ENCODE results near the gene ITM2B.
"Not testable (repeated sequence)": the region's sequence is repeated elsewhere in the genome, so short reads cannot be mapped to it uniquely, and the experiment has no call there.

Gene ITM2B

DNA sequence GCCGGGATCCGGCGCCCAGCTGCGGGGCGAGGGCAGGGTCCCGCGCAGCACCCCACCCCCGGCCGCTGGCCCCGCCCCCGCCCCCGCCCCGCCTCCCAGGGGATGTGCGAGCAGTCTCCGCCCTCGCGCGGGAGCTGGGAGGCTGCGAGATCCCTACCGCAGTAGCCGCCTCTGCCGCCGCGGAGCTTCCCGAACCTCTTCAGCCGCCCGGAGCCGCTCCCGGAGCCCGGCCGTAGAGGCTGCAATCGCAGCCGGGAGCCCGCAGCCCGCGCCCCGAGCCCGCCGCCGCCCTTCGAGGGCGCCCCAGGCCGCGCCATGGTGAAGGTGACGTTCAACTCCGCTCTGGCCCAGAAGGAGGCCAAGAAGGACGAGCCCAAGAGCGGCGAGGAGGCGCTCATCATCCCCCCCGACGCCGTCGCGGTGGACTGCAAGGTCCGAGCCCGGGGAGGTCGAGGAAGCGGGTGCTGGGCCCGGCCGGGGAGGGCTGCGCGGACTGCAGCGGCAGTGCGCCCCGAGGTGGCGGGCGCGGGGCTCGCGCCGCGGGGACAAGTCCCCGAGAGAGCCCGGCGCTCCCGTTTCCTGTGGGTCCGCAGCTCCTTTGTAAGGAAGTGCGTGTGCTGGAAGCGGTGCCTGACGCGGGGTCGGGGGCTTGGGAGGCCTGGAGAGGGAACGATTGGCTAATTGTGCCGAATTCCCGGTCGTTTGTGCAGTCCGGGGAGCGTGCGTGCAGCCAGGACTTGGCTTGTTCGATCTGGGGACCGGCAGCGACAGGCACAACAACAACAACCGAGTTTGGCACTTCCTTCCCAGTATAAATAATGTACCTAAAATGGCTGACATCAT, at the start of gene ITM2B:
ITM2B (plus strand) TSS at position 161 of the 843 bp plus-strand sequence; CDS start at position 316, 155 bp downstream.
- DNase-seq, result peak; percentile 87

GRCh38 chr13:48184260-48184659, 48.7 kb upstream of the ITM2B start:
- DNase-seq, result no peak

DNA sequence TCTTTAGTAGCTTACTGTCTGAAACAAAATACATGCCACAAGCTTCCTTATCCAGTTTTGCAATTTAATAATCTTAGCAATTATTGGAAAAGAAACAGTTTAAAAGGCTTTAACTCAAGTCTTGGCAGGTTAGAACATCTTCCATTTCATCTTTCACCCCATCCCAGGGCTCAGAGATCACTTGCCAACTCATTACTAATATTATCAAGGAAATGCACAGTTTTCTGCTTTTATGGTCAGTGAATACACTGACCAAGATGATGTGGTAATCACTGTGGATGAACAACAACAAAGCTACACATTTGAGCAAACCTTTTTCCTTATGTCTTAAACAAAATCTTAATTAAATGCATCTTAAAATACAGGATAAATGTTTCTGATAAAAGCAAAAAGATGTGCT, 48.0 kb upstream of the ITM2B start:
- DNase-seq, result no peak

GRCh38 chr13:48186722-48187121, 46.3 kb upstream of the ITM2B start:
- no peak for DNase-seq

DNA sequence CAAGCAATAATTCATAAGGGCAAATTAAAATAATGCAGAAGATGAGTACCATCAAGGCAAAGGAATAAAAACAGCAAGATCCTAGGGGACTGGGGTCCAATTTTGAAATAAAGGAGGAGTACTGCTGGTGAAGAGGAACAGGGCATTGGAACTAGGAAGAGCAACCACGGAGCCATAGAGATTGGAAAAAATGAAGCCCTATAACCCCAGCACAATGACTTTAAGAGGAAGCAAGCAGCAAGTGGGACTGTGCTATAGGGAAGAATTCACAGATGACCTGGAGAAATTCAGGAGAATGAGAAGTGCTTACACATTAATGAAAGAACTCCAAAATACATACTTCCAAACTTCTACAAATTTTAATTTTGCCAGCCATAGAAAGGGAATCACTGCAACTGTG, 44.9 kb upstream of the ITM2B start:
- no peak for DNase-seq

DNA sequence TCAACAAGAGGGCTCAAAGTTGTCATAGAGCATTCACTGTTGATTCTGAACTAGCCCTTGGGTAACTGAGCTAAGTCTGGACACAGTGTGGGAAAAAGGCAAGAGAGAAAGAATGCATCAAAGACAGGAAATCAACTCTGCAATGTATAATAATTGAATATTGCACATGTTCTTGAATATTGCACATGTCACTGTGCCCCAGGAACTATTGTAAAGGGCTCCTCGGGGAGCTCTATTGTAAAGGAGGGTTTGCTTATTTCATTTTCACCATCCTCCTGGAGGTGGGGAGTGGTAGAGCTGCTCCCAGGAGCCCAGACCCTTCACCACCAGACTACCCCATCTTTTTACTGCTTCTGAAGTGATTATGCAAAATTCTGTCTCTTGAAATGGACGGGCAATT, 44.4 kb upstream of the ITM2B start:
- DNase-seq, result no peak

DNA sequence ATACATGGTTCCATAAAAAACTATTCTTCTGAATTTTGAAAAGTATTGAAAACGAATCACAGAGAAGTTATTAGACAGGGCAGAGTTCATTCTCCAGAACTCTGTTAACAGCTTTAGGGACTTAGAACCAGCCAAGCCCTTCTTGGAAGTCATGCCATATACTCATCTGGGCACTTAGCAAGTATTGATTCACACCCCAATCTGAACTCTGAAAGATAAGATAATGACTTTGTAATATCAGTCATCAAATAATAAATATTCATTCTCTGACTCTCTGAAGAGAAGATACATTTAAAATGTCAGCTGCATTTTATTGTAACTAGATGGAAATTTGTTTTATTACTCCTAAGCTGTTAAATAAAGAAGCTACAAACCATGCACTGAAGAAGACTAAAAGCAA, 43.8 kb upstream of the ITM2B start:
- no peak for DNase-seq

DNA sequence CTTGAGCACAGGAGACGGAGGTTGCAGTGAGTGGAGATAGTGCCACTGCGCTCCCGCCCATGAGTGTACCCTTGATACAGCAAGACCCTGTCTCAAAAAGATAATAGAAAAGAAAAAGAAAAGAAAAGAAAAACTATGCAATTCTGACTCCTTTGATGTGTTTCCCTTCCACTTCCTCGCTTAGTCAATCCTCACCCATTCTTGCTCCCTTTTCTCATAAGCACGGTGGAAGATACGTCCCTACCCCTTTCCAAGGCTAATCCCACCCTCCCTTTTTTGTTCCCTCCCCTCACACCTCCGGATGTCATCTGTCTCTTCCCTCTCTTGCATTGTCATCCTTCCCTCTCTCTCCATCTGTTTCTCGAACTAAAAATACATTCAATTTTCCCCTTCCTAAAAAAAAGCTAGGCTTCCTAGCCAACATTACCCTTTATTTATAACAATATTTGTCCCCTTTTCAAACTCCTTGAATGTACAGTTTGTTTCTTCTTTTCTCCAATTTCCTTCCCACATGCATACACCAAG, 40.5 kb upstream of the ITM2B start:
- no peak for DNase-seq

DNA sequence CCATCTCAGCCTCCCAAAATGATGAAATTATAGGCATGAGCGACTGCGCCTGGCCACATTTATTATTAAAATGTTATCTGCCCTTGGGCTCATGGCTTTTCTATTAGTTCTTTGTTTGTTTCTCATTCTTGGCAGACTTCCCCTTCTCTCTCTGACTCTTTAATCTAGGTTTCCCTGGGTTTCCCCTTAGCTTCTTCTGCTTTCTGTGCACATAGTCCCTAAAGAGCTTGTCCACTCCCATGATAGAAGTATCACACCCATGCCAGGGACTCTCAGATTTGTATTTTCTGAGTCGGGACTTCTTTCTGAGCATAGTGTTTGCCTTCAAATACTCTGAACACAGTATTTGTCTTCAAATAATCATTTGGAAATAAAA, 38.6 kb upstream of the ITM2B start:
- DNase-seq, result no peak

DNA sequence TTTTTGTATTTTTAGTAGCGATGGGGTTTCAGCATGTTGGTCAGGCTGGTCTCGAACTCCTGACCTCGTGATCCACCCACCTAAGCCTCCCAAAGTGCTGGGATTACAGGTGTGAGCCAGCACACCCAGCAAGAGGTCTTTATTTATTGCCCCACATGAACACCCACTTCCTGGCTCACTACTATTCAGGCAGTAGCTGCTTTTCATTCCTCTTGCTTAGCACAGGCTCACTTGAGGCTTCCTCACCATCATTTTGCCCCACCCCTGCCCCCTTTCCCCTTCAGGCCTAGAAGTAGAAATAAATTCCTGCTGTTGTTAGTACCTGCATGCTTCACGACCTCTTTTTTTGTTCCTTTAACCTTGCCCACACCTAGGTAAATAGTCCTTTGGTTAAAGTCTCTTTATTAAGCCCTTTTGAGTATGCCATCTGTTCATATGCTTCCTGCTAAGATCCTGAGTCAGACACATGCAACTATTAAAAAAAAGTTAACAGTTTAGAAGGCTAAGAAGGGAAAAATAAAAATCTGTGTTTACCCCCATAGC, 33.5 kb upstream of the ITM2B start:
- DNase-seq, result no peak

GRCh38 chr13:48201044-48201443, 32.0 kb upstream of the ITM2B start:
- DNase-seq, result no peak

DNA sequence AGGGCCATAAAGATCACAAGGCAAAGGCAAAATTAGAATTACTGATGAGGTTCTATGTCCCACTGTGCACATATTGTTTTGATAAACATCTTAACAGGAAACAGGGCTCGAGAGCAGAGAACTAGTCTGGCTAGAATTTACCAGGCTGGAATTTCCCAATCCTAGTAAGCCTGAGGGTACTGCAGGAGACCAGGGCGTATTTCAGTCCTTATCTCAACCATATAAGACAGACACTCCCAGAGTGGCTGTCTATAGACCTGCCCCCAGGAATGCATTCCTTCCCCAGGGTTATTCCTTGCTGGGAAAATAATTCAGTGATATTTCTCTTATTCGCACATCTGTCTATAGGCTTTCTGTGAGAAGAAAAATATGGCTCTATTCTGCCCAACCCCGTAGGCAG, 25.8 kb upstream of the ITM2B start:
- DNase-seq, result not testable (repeated sequence)

- no peak for DNase-seq
Measured at GRCh38 chr13:48210178-48210577, 22.8 kb upstream of the ITM2B start.

GRCh38 chr13:48214519-48215121, 18.4 kb upstream of the ITM2B start:
- DNase-seq, result no peak

- DNase-seq, result not testable (repeated sequence)
Measured at GRCh38 chr13:48215511-48216203, 17.3 kb upstream of the ITM2B start.

DNA sequence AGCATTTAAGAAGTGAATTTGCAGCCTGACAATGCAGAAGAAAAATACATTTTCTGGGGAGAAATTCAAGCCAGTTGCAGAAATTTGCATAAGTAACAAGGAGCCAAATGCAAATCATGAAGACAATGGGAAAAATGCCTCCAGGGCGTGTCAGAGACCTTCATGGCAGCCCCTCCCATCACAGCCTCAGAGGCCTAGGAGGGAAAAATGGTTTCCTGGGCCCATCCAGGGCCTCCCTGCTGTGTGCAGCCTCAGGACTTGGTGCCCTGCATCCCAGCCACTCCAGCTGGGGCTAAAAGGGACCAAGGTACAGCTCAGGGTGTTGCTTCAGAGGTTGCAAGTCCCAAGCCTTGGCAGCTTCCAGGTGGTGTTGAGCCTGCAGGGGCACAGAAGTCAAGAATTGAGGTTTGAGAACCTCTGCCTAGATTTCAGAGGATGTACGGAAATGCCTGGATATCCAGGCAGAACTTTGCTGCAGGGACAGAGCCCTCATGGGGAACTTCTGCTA, 16.7 kb upstream of the ITM2B start:
- no peak for DNase-seq

DNA sequence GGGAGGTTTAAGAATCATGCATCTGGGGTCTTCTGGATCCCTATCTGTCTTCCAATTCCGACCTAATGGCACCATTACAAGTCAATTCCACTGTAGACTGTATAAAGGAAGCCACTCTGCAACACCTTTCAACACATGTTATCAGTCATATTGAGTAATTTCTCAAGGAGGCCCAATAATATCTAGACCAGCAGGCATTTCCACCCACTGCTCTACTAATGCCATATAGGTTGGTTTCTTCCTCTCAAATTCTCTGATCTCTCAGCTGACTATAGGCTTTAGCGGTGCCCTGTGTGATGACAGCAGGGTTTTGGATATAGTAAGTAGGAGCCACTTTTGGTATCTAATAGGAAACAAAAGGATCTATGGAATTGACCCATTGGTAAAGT, 12.4 kb upstream of the ITM2B start:
- DNase-seq, result no peak

GRCh38 chr13:48220981-48221685, 11.9 kb upstream of the ITM2B start:
- DNase-seq, result no peak

GRCh38 chr13:48221686-48222187, 11.3 kb upstream of the ITM2B start:
- no peak for DNase-seq

GRCh38 chr13:48222358-48223301, 10.4 kb upstream of the ITM2B start:
- DNase-seq, result no peak

GRCh38 chr13:48224701-48225100, 8.3 kb upstream of the ITM2B start:
- DNase-seq, result no peak

All from activated CD8-positive, alpha-beta memory T cell treated with anti-CD3 and anti-CD28 coated beads for 24 hours (primary cell).